ENCODE data around the gene NPAS3.

NPAS3 gene

GRCh38 chr14:33774161-33774560 lies 835.5 kb downstream of the NPAS3 start:
- Histone ChIP-seq H3K9me3 (ENCODE audit: control insufficient read depth, low read depth, low read length) (no peaks in the 10 kb centered on the region), H3K27me3 (ENCODE audit: control insufficient read depth, insufficient read depth, low read length) (no peaks in the 10 kb centered on the region), H3K4me3 (ENCODE audit: low read length) (no peak overlapping the region), H3K36me3 (ENCODE audit: control insufficient read depth, low read depth, low read length) (no peaks in the 10 kb centered on the region), H3K9ac (ENCODE audit: low read length) (no peak overlapping the region), H3K4me1 (ENCODE audit: control insufficient read depth, low read depth, low read length) (no peaks in the 10 kb centered on the region), H3K27ac (ENCODE audit: low read length) (no peak overlapping the region)

GRCh38 chr14:33774723-33775470 lies 836.2 kb downstream of the NPAS3 start:
- Histone ChIP-seq H3K27me3 (ENCODE audit: control insufficient read depth, insufficient read depth, low read length) (no peaks in the 10 kb centered on the region), H3K9ac (ENCODE audit: low read length) (no peak overlapping the region), H3K9me3 (ENCODE audit: control insufficient read depth, low read depth, low read length) (no peaks in the 10 kb centered on the region), H3K4me3 (ENCODE audit: low read length) (no peak overlapping the region), H3K36me3 (ENCODE audit: control insufficient read depth, low read depth, low read length) (no peaks in the 10 kb centered on the region), H3K27ac (ENCODE audit: low read length) (no peak overlapping the region), H3K4me1 (ENCODE audit: control insufficient read depth, low read depth, low read length) (no peaks in the 10 kb centered on the region)

- Histone ChIP-seq H3K9me3 (ENCODE audit: control insufficient read depth, low read depth, low read length) (no peaks in the 10 kb centered on the region), H3K9ac (ENCODE audit: low read length) (no peak overlapping the region), H3K36me3 (ENCODE audit: control insufficient read depth, low read depth, low read length) (no peaks in the 10 kb centered on the region), H3K27ac (ENCODE audit: low read length) (no peak overlapping the region), H3K27me3 (ENCODE audit: control insufficient read depth, insufficient read depth, low read length) (no peaks in the 10 kb centered on the region), H3K4me3 (ENCODE audit: low read length) (no peak overlapping the region), H3K4me1 (ENCODE audit: control insufficient read depth, low read depth, low read length) (no peaks in the 10 kb centered on the region)
These were observed 838.2 kb downstream of the NPAS3 start for GRCh38 chr14:33776871-33777270.

GRCh38 chr14:33777681-33778080 lies 839.0 kb downstream of the NPAS3 start:
- Histone ChIP-seq H3K9me3 (ENCODE audit: control insufficient read depth, low read depth, low read length) (no peaks in the 10 kb centered on the region), H3K27ac (ENCODE audit: low read length) (no peak overlapping the region), H3K27me3 (ENCODE audit: control insufficient read depth, insufficient read depth, low read length) (no peaks in the 10 kb centered on the region), H3K9ac (ENCODE audit: low read length) (no peak overlapping the region), H3K4me3 (ENCODE audit: low read length) (no peak overlapping the region), H3K36me3 (ENCODE audit: control insufficient read depth, low read depth, low read length) (no peaks in the 10 kb centered on the region), H3K4me1 (ENCODE audit: control insufficient read depth, low read depth, low read length) (no peaks in the 10 kb centered on the region)

- Histone ChIP-seq H3K27ac (ENCODE audit: low read length) (no peak overlapping the region), H3K9ac (ENCODE audit: low read length) (no peak overlapping the region), H3K4me1 (ENCODE audit: control insufficient read depth, low read depth, low read length) (peaks cover 5% of the 10 kb centered on the region), H3K27me3 (ENCODE audit: control insufficient read depth, insufficient read depth, low read length) (no peaks in the 10 kb centered on the region), H3K4me3 (ENCODE audit: low read length) (no peak overlapping the region), H3K9me3 (ENCODE audit: control insufficient read depth, low read depth, low read length) (no peaks in the 10 kb centered on the region), H3K36me3 (ENCODE audit: control insufficient read depth, low read depth, low read length) (no peaks in the 10 kb centered on the region)
These were observed 841.4 kb downstream of the NPAS3 start for GRCh38 chr14:33780035-33780434.

- Histone ChIP-seq H3K4me1 (ENCODE audit: control insufficient read depth, low read depth, low read length) (peaks cover 5% of the 10 kb centered on the region), H3K36me3 (ENCODE audit: control insufficient read depth, low read depth, low read length) (no peaks in the 10 kb centered on the region), H3K27ac (ENCODE audit: low read length) (no peak overlapping the region), H3K9ac (ENCODE audit: low read length) (no peak overlapping the region), H3K27me3 (ENCODE audit: control insufficient read depth, insufficient read depth, low read length) (no peaks in the 10 kb centered on the region), H3K9me3 (ENCODE audit: control insufficient read depth, low read depth, low read length) (no peaks in the 10 kb centered on the region), H3K4me3 (ENCODE audit: low read length) (no peak overlapping the region)
These were observed 842.6 kb downstream of the NPAS3 start for GRCh38 chr14:33781236-33781635.

GRCh38 chr14:33782923-33783322 lies 844.2 kb downstream of the NPAS3 start:
- no peaks in the 10 kb centered on the region for H3K27me3 ChIP-seq (ENCODE audit: control insufficient read depth, insufficient read depth, low read length)
- H3K27ac ChIP-seq (ENCODE audit: low read length) = no peak overlapping the region
- no peak overlapping the region for H3K4me3 ChIP-seq (ENCODE audit: low read length)
- H3K4me1 ChIP-seq (ENCODE audit: control insufficient read depth, low read depth, low read length) = peaks cover 10% of the 10 kb centered on the region
- H3K9ac ChIP-seq (ENCODE audit: low read length) = no peak overlapping the region
- H3K36me3 ChIP-seq (ENCODE audit: control insufficient read depth, low read depth, low read length) = no peaks in the 10 kb centered on the region
- no peaks in the 10 kb centered on the region for H3K9me3 ChIP-seq (ENCODE audit: control insufficient read depth, low read depth, low read length)

- no peaks in the 10 kb centered on the region for H3K36me3 ChIP-seq (ENCODE audit: control insufficient read depth, low read depth, low read length)
- H3K4me3 ChIP-seq (ENCODE audit: low read length) = no peak overlapping the region
- H3K27ac ChIP-seq (ENCODE audit: low read length) = no peak overlapping the region
- H3K9me3 ChIP-seq (ENCODE audit: control insufficient read depth, low read depth, low read length) = no peaks in the 10 kb centered on the region
- no peaks in the 10 kb centered on the region for H3K27me3 ChIP-seq (ENCODE audit: control insufficient read depth, insufficient read depth, low read length)
- H3K4me1 ChIP-seq (ENCODE audit: control insufficient read depth, low read depth, low read length) = peaks cover 21% of the 10 kb centered on the region
- no peak overlapping the region for H3K9ac ChIP-seq (ENCODE audit: low read length)
These were observed 847.6 kb downstream of the NPAS3 start for GRCh38 chr14:33786091-33786825.

- Histone ChIP-seq H3K4me3 (ENCODE audit: low read length) (no peak overlapping the region), H3K27ac (ENCODE audit: low read length) (no peak overlapping the region), H3K27me3 (ENCODE audit: control insufficient read depth, insufficient read depth, low read length) (peaks cover 2% of the 10 kb centered on the region), H3K9ac (ENCODE audit: low read length) (no peak overlapping the region), H3K9me3 (ENCODE audit: control insufficient read depth, low read depth, low read length) (no peaks in the 10 kb centered on the region), H3K36me3 (ENCODE audit: control insufficient read depth, low read depth, low read length) (no peaks in the 10 kb centered on the region), H3K4me1 (ENCODE audit: control insufficient read depth, low read depth, low read length) (peaks cover 28% of the 10 kb centered on the region)
These were observed 849.5 kb downstream of the NPAS3 start for GRCh38 chr14:33788161-33788560.

GRCh38 chr14:33790996-33791395 lies 852.3 kb downstream of the NPAS3 start:
- H3K27ac ChIP-seq (ENCODE audit: low read length) = no peak overlapping the region
- peaks cover 27% of the 10 kb centered on the region for H3K4me1 ChIP-seq (ENCODE audit: control insufficient read depth, low read depth, low read length)
- no peak overlapping the region for H3K4me3 ChIP-seq (ENCODE audit: low read length)
- no peak overlapping the region for H3K9ac ChIP-seq (ENCODE audit: low read length)
- H3K27me3 ChIP-seq (ENCODE audit: control insufficient read depth, insufficient read depth, low read length) = peaks cover 4% of the 10 kb centered on the region
- no peaks in the 10 kb centered on the region for H3K9me3 ChIP-seq (ENCODE audit: control insufficient read depth, low read depth, low read length)
- H3K36me3 ChIP-seq (ENCODE audit: control insufficient read depth, low read depth, low read length) = no peaks in the 10 kb centered on the region

GRCh38 chr14:33792009-33792719 lies 853.5 kb downstream of the NPAS3 start:
- peaks cover 4% of the 10 kb centered on the region for H3K27me3 ChIP-seq (ENCODE audit: control insufficient read depth, insufficient read depth, low read length)
- H3K9ac ChIP-seq (ENCODE audit: low read length) = no peak overlapping the region
- H3K4me1 ChIP-seq (ENCODE audit: control insufficient read depth, low read depth, low read length) = peaks cover 25% of the 10 kb centered on the region
- H3K27ac ChIP-seq (ENCODE audit: low read length) = no peak overlapping the region
- no peak overlapping the region for H3K4me3 ChIP-seq (ENCODE audit: low read length)
- H3K9me3 ChIP-seq (ENCODE audit: control insufficient read depth, low read depth, low read length) = no peaks in the 10 kb centered on the region
- no peaks in the 10 kb centered on the region for H3K36me3 ChIP-seq (ENCODE audit: control insufficient read depth, low read depth, low read length)

All from iPS-18a (cell line).